ENCODE results near the gene DAD1.

DNA sequence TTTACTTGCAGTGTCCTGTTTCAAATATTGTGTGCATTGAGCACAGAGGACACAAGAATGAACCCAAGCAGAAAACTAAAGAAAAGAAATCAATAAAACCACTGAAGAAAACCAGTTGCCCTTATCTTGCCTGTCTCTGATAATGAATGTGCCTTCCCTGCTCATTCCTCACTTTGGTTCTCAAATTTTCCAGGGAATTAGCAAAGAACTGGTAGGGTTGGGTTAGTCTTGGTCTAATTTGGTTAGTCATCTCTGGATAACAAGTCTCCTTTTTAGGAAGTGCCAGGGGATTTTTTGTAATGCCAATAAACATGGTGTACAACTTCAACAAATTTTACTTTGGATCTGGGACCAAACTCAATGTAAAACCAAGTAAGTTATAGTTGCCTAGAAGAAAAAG is 65.7 kb downstream of the DAD1 start:
- TF ChIP-seq, protein P1, sequence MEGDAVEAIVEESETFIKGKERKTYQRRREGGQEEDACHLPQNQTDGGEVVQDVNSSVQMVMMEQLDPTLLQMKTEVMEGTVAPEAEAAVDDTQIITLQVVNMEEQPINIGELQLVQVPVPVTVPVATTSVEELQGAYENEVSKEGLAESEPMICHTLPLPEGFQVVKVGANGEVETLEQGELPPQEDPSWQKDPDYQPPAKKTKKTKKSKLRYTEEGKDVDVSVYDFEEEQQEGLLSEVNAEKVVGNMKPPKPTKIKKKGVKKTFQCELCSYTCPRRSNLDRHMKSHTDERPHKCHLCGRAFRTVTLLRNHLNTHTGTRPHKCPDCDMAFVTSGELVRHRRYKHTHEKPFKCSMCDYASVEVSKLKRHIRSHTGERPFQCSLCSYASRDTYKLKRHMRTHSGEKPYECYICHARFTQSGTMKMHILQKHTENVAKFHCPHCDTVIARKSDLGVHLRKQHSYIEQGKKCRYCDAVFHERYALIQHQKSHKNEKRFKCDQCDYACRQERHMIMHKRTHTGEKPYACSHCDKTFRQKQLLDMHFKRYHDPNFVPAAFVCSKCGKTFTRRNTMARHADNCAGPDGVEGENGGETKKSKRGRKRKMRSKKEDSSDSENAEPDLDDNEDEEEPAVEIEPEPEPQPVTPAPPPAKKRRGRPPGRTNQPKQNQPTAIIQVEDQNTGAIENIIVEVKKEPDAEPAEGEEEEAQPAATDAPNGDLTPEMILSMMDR (IDR thresholded peaks at IDR 0.05; ENCODE audit: low read depth, low read length), result no peak
- no peak for TF ChIP-seq EZH2phosphoT487 (IDR thresholded peaks at IDR 0.05; ENCODE audit: low read depth)
